Right lobe of liver (tissue), 4 donors: ENCODE measurements around the gene C1orf56.

Experiments
- CTCF ChIP-seq, 4 donors: fragments of 200-600 bp in 3 of 4; fragments of 450-650 bp in 1 of 4; IDR thresholded peaks; one replicate each; pipeline versions ENCODE4 v1.5.1 to v1.8.0; 2016 to 2022; ENCODE audit warnings: antibody characterized with exemption in 4 of 4, mild to moderate bottlenecking in 2 of 4
- POLR2A ChIP-seq: fragments of 450-650 bp; IDR thresholded peaks from one replicate; pipeline ENCODE4 v1.6.1; 2017; ENCODE audit warnings: antibody characterized with exemption, mild to moderate bottlenecking
- donor health status: DM: no; HTN: no; CAD: no.
- donor health status: DM: no; HTN: no; CAD: no.
- donor health status: DM: no; HTN: yes; CAD: no.

GRCh38 chr1:151037032-151037431, 10.5 kb upstream of the C1orf56 start:
- TF ChIP-seq CTCF (IDR thresholded peaks at IDR 0.05): no peak
- TF ChIP-seq POLR2A: no peak
